Measurements from ENCODE around the gene RNF123.

GRCh38 chr3:49747792-49748480 is 58.6 kb downstream of the RNF123 start:
- TF ChIP-seq CTCF (IDR thresholded peaks at IDR 0.05) (no peak), POLR2A (IDR thresholded peaks at IDR 0.05) (no peak)
